ENCODE measurements around the gene RNF130. TPM values are rescaled to one million over a fixed set of nuclear protein-coding genes. Genes with fewer than 3 reads are reported as not detected.

The RNF130 gene
- total and polyA plus RNA-seq, 8 donors: 61.0 to 125 (median 70.7) TPM

DNA sequence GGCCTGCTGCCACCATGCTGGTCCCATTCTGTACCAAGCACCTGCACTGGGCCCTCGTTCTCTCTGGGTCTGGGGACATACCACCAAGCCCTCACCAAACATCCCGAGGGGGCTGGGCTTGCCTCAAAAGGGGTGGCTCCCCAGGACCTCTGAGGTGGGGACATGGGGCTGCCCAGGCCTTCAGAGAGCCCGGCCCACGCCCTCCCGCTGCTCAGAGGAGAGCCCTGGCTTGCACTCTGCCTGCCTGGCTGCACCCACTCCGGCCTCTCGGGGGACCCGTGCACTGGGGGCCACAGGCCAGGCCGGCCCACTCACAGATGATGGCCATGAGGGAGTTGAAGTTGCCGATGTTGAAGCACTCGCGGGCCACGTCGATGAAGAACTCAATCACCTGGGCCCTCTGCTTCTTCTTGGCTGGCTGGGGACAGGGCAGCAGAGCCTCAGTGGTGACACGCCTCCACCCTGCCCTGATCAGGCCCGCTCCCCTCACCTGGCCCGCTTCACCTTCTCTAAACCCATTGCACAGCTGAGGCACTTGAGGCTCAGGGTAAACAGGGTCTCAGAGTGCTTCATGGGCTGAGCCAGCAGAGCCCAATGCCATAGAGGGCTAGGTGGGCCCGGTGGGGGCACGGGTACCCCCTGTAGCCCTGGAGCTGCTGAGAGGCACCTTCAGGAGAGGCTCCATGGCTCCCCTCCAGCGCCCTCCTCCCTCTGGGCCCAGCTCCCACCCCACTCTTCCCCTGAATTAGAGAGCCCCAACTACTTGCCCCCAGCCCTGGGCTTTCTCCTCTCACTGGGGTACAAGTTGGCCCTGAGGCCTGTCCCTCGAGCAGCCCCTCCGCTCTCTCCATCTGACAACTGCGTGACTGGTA, 47.7 kb upstream of the RNF130 start:
- no peaks in the 10 kb centered on the region for H3K4me1 ChIP-seq
- TF ChIP-seq, protein P1, sequence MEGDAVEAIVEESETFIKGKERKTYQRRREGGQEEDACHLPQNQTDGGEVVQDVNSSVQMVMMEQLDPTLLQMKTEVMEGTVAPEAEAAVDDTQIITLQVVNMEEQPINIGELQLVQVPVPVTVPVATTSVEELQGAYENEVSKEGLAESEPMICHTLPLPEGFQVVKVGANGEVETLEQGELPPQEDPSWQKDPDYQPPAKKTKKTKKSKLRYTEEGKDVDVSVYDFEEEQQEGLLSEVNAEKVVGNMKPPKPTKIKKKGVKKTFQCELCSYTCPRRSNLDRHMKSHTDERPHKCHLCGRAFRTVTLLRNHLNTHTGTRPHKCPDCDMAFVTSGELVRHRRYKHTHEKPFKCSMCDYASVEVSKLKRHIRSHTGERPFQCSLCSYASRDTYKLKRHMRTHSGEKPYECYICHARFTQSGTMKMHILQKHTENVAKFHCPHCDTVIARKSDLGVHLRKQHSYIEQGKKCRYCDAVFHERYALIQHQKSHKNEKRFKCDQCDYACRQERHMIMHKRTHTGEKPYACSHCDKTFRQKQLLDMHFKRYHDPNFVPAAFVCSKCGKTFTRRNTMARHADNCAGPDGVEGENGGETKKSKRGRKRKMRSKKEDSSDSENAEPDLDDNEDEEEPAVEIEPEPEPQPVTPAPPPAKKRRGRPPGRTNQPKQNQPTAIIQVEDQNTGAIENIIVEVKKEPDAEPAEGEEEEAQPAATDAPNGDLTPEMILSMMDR (IDR thresholded peaks at IDR 0.05): no peak
- no peak overlapping the region for H3K27ac ChIP-seq
- H3K27me3 ChIP-seq: peaks cover 6 to 52% of the 10 kb centered on the region in 2 donors
- H3K9me3 ChIP-seq: no peaks in the 10 kb centered on the region
- intact Hi-C loops (cut with DNase I): no loop called here
- DNase-seq (peak in 2 of 4 donors; percentile 20 to 61), ATAC-seq (no peak)
- no peak overlapping the region for H3K4me3 ChIP-seq
- H3K36me3 ChIP-seq: no peaks in the 10 kb centered on the region

DNA sequence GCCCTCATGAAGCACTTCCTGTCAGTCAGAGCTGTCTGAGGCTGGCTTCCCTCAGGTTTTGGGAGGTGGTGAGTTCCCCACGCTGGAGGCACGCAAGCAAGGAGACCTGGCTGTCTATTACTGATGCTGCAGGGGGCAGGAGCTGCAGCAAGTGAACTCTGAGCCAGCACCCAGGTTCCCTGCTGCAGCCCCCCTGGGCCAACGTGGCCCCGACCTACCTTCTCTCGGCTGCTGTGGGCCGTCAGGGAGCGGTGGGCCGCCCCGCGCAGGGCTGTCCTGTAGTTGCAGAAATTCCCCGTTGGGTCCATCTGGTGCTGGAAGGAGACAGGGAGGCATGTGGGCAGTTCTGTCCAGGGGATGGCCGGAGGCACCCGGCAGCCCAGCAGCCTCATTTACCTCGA, 46.8 kb upstream of the RNF130 start:
- TF ChIP-seq, protein P1 (IDR thresholded peaks at IDR 0.05): no peak
- intact Hi-C loops (cut with DNase I): no loop called here
- H3K4me3 ChIP-seq: no peak overlapping the region

DNA sequence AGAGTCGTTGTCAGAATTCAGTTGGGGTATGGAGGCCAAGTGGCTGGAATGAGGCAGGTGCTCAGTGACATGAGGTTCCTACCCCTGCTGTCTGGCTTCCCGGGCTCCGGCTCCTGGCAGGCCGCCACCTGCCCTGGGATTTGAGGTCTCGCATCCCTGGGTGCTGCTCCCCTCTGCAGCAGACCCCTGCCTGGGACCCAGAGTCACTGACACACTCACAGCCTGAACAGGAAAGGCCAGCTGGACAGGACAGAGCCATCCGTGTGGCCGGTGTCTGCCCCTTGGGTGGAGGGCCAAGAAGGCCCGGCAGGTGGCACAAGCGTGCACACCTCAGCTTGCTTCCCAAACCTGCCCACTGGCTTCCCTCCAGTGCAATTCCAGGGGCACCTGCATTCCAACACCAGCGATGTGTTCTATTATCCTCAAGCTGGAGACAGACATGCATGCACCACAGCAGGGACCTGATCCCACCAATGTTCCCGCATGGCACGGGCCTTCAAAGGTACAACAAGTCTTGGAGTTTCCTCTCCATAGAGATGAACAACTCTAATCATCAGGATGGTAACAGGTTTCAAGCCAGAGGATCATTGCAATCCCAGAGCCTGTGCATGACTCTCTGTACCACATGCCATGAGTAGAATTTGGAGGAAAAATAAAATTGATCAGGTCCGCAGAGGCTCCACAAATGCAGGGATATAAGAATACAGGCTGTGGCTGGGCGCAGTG, 45.6 kb upstream of the RNF130 start:
- no peaks in the 10 kb centered on the region for H3K4me1 ChIP-seq
- DNase-seq (peak in 2 of 4 donors; percentile 27 to 65), ATAC-seq (peak; percentile 53)
- no peak overlapping the region for H3K27ac ChIP-seq
- H3K27me3 ChIP-seq: peaks cover 0 to 40% of the 10 kb centered on the region in 2 donors
- no peaks in the 10 kb centered on the region for H3K9me3 ChIP-seq
- TF ChIP-seq, protein P1 (IDR thresholded peaks at IDR 0.05): no peak
- intact Hi-C loops (cut with DNase I): no loop called here
- H3K4me3 ChIP-seq: no peak overlapping the region
- H3K36me3 ChIP-seq: no peaks in the 10 kb centered on the region

More for the DNA sequence above, 46.8 kb upstream of the RNF130 start:
- DNase-seq (peak in 2 of 4 donors; percentile 25 to 71), ATAC-seq (no peak)
- Histone ChIP-seq H3K27ac (no peak overlapping the region), H3K27me3 (peaks cover 1 to 48% of the 10 kb centered on the region in 2 donors), H3K9me3 (no peaks in the 10 kb centered on the region), H3K36me3 (no peaks in the 10 kb centered on the region), H3K4me1 (no peaks in the 10 kb centered on the region)

DNA sequence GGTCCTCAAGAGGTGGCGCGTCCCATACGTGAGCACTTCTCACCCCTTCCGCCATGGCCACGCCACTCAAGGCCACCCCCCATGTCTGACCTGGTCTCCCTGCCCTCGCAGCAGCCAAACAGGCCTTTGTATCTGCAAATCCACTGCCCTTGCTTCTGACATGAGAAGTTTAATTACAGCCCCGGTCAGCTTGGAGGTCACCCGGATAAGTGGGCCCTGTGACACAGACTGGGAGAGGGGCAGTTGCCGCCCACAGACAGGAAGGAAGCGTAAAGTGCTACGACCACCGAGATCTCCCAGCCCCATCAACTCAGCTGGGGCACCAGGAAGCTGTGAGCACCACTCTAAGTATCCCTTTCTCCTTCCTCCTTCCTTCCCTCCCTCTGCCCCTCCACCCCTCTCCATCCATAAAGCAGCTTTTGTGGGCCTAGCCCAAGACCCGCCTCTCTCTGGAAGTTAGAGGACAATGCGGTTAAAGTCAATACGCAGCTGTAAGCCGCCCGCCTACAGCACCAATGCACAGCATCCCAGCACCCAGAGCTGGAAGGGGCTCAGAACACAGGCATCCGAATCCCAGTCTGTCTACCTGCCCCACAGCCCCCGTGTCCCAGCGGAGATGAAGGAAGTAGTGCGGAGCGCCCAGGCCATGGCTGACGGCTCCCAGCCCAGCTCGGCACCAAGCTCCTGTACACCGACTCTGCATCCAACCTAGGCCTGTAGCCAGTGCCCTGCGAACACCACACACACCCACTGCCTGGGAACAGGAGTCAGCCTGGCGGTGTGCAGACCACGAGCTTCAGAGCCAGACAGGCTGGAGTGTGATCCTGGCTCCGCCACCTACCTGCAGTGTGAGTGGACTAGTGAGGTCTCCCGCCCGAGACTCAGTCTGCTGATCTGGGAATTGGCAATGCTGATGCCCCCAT, 44.8 kb upstream of the RNF130 start:
- Histone ChIP-seq H3K27me3 (peaks cover 0 to 40% of the 10 kb centered on the region in 2 donors), H3K4me3 (no peak overlapping the region), H3K27ac (no peak overlapping the region), H3K4me1 (no peaks in the 10 kb centered on the region), H3K9me3 (no peaks in the 10 kb centered on the region), H3K36me3 (no peaks in the 10 kb centered on the region)
- DNase-seq (peak in 2 of 4 donors; percentile 19 to 56), ATAC-seq (no peak)
- TF ChIP-seq, protein P1 (IDR thresholded peaks at IDR 0.05): no peak
- intact Hi-C loops (cut with DNase I): no loop called here

All from left lung (tissue), 10 donors.